ENCODE data around the gene CDIPT.

Gene CDIPT

GRCh38 chr16:29809850-29810698 is 53.0 kb downstream of the CDIPT start:
- peak overlapping the region; percentile 92 for H3K4me3 Mint-ChIP-seq

GRCh38 chr16:29809031-29809747 is 53.8 kb downstream of the CDIPT start:
- Mint-ChIP-seq H3K4me3 (peak overlapping the region; percentile 92), H3K27me3 (no peaks in the 10 kb centered on the region), H3K36me3 (ENCODE audit: insufficient read depth) (peaks cover 41% of the 10 kb centered on the region), H3K4me1 (peaks cover 61% of the 10 kb centered on the region), H3K27ac (ENCODE audit: low read depth) (peak overlapping the region; percentile 92), H3K9me3 (no peaks in the 10 kb centered on the region)
- no peak for DNase-seq (ENCODE audit: low spot score in 2 of 2)
- no peak for ATAC-seq (replicated peaks; ENCODE audit: extremely low read depth, poor library complexity, severe bottlenecking)

More at GRCh38 chr16:29809850-29810698, 53.0 kb downstream of the CDIPT start:
- no peaks in the 10 kb centered on the region for H3K9me3 Mint-ChIP-seq
- no peaks in the 10 kb centered on the region for H3K27me3 Mint-ChIP-seq
- ATAC-seq (replicated peaks; ENCODE audit: extremely low read depth, poor library complexity, severe bottlenecking), result no peak
- H3K27ac Mint-ChIP-seq (ENCODE audit: low read depth), result peak overlapping the region; percentile 87
- H3K36me3 Mint-ChIP-seq (ENCODE audit: insufficient read depth), result peaks cover 36% of the 10 kb centered on the region
- peak in 1 of 2 donors; percentile 56 for DNase-seq (ENCODE audit: low spot score in 2 of 2)
- peaks cover 60% of the 10 kb centered on the region for H3K4me1 Mint-ChIP-seq
